Gastroesophageal sphincter (tissue), 3 donors: ENCODE measurements around the gene MACROD2.

Experiments used
- EP300 ChIP-seq: sonication (generic); formaldehyde crosslinking; IDR thresholded peaks from one replicate; pipeline ENCODE4 v1.6.1; 2017; ENCODE audit warnings: antibody characterized with exemption, mild to moderate bottlenecking
- TF ChIP-seq, protein P1 (sequence below), 4 experiments: fragments of 200-600 bp in 2 of 4; fragments of 450-650 bp in 2 of 4; sonication (generic) in 1 of 4; IDR thresholded peaks; one replicate each; pipeline ENCODE4 v1.5.1; 2017 to 2019; ENCODE audit warnings: antibody characterized with exemption in 4 of 4, mild to moderate bottlenecking in 2 of 4, moderate library complexity in 2 of 4

DNA sequence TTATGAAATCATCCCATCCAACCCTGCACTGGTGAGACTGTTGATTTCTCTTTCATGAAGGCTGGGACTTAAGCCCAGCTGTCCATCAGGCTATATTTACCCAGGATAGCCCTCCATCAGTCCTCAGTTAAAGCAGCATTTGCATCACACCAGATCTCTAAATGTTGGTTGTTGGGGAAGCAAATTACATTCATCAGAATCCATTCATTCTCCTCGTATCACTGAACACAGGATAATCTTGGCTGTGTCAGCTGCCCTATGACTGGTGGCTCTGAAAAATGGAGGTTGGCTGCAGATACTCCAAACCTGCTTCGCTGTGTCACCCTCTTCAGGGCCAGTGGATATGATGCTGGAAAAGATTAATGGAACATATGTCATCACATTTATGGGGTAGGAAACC lies 1859.6 kb downstream of the MACROD2 start:
- TF ChIP-seq, protein P1, sequence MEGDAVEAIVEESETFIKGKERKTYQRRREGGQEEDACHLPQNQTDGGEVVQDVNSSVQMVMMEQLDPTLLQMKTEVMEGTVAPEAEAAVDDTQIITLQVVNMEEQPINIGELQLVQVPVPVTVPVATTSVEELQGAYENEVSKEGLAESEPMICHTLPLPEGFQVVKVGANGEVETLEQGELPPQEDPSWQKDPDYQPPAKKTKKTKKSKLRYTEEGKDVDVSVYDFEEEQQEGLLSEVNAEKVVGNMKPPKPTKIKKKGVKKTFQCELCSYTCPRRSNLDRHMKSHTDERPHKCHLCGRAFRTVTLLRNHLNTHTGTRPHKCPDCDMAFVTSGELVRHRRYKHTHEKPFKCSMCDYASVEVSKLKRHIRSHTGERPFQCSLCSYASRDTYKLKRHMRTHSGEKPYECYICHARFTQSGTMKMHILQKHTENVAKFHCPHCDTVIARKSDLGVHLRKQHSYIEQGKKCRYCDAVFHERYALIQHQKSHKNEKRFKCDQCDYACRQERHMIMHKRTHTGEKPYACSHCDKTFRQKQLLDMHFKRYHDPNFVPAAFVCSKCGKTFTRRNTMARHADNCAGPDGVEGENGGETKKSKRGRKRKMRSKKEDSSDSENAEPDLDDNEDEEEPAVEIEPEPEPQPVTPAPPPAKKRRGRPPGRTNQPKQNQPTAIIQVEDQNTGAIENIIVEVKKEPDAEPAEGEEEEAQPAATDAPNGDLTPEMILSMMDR (IDR thresholded peaks at IDR 0.05) = no peak
- TF ChIP-seq EP300 = no peak
